K562 (cell line): Measurements from ENCODE around the gene EIF4E2. TPM values are rescaled to one million over a fixed set of nuclear protein-coding genes. Genes with fewer than 3 reads are reported as not detected.

Source experiments
- AFF4 ChIP-seq: sonication (generic); formaldehyde crosslinking; IDR thresholded peaks from 2 replicates; pipeline ENCODE4 v1.8.0; 2023; ENCODE audit warnings: mild to moderate bottlenecking, missing genetic modification reagents
- CBX2 ChIP-seq: fragments of 200-600 bp; sonication (generic); IDR thresholded peaks from one replicate; pipeline ENCODE4 v1.6.1; 2012; ENCODE audit warnings: mild to moderate bottlenecking, low read length, inconsistent platforms; ENCODE audit not compliant: insufficient read depth, poor library complexity, severe bottlenecking
- FIP1L1 ChIP-seq: fragments of 200-400 bp; formaldehyde crosslinking; IDR thresholded peaks from 2 replicates; pipeline ENCODE4 v1.6.1; 2018; ENCODE audit warnings: mild to moderate bottlenecking, low read depth, low read length; ENCODE audit not compliant: poor library complexity, severe bottlenecking
- HLTF ChIP-seq: fragments of 450-650 bp; IDR thresholded peaks from 2 replicates; pipeline ENCODE4 v1.6.1; 2016
- RAD51 ChIP-seq: fragments of 450-650 bp; IDR thresholded peaks from 2 replicates; pipeline ENCODE4 v1.7.1; 2016; ENCODE audit warnings: low read depth, mild to moderate bottlenecking, borderline replicate concordance
- SMARCE1 ChIP-seq: fragments of 450-650 bp; IDR thresholded peaks from 2 replicates; pipeline ENCODE4 v1.7.1; 2016; ENCODE audit warnings: mild to moderate bottlenecking
- SRSF1 ChIP-seq: fragments of 200-400 bp; formaldehyde crosslinking; IDR thresholded peaks from 2 replicates; pipeline ENCODE4 v1.6.1; 2017; ENCODE audit warnings: mild to moderate bottlenecking, low read depth, low read length, moderate library complexity
- STAT5B ChIP-seq: fragments of 250-450 bp; sonication (Bioruptor Pico); IDR thresholded peaks from 2 replicates; pipeline ENCODE4 v1.8.0; 2021; ENCODE audit warnings: mild to moderate bottlenecking, inconsistent platforms
- USF2 ChIP-seq: sonication (generic); formaldehyde crosslinking; IDR thresholded peaks from 2 replicates; pipeline ENCODE4 v1.5.0; 2020; ENCODE audit warnings: missing genetic modification reagents
- ZNF280A ChIP-seq: fragments of 450-650 bp; IDR thresholded peaks from 2 replicates; pipeline ENCODE4 v1.6.1; 2018; ENCODE audit warnings: mild to moderate bottlenecking, low read depth; ENCODE audit not compliant: partially characterized antibody
- ZNF407 ChIP-seq: fragments of 450-650 bp; IDR thresholded peaks from 2 replicates; pipeline ENCODE4 v1.6.1; 2016; ENCODE audit warnings: low read depth
- ZNF76 ChIP-seq: fragments of 250-450 bp; sonication (Bioruptor Pico); IDR thresholded peaks from 2 replicates; pipeline ENCODE4 v1.4.0; 2020; ENCODE audit warnings: mild to moderate bottlenecking, moderate library complexity, borderline replicate concordance
- polyA plus RNA-seq, 8 experiments: library from polyadenylated mRNA; depleted of rRNA in 4 of 8; stranded (reverse) in 5 of 8; unstranded in 3 of 8; fragments of >200 nt; fragmentation: Nextera tagmentation in 2 of 8; fragmentation: Illumina TruSeq in 1 of 8; extraction: Ambion mirVana in 2 of 8; extraction: Trizol in 1 of 8; gene quantifications; 2 replicates each; pipeline versions ENCODE4 v1.2.1 to v1.2.3, GENCODE V29; 2011 to 2014; ENCODE audit warnings: inconsistent platforms in 1 of 8, missing spikeins in 1 of 8
- total RNA-seq, 7 experiments: library from RNA; depleted of rRNA in 6 of 7; stranded (reverse); fragments of >200 nt in 6 of 7; fragmentation: Illumina TruSeq in 2 of 7; extraction: Trizol in 2 of 7; gene quantifications; 2 replicates each; pipeline versions ENCODE4 v1.2.1 to v1.2.3, GENCODE V29; 2011 to 2021; ENCODE audit warnings: low replicate concordance in 1 of 7

Gene EIF4E2
- total and polyA plus RNA-seq, 9 of the 15 experiments (the other 6 are each of a cell fraction or from before 2014, with no cell fraction given), result 33.9 to 169 (median 77.5) TPM

- no peak for TF ChIP-seq ZNF407
- no peak for TF ChIP-seq HLTF
- no peak for TF ChIP-seq CBX2
- TF ChIP-seq FIP1L1, result peak; percentile 94
- TF ChIP-seq SMARCE1, result no peak
- no peak for TF ChIP-seq STAT5B (CRISPR knock-in tag)
- TF ChIP-seq ZNF280A, result no peak
- no peak for TF ChIP-seq RAD51
- TF ChIP-seq ZNF76 (CRISPR knock-in tag), result no peak
- no peak for TF ChIP-seq USF2
- no peak for TF ChIP-seq SRSF1
- TF ChIP-seq AFF4 (CRISPR knock-in tag), result peak; percentile 80
Measured at GRCh38 chr2:232550354-232551249, at the start of gene EIF4E2, which contains the start of gene TIGD1 (continued).
